ENCODE measurements around the gene IGF2.

Gene IGF2

GRCh38 chr11:2090172-2091111, 48.7 kb downstream of the IGF2 start:
- FAIRE-seq: no peak

GRCh38 chr11:2089536-2090165, 49.5 kb downstream of the IGF2 start:
- FAIRE-seq: peak; percentile 67

GRCh38 chr11:2088746-2089535, 50.2 kb downstream of the IGF2 start:
- no peak for FAIRE-seq

- no peak for FAIRE-seq
Observed at GRCh38 chr11:2088284-2088683, 50.9 kb downstream of the IGF2 start.

- no peak for FAIRE-seq
Observed at GRCh38 chr11:2086239-2087040, 52.7 kb downstream of the IGF2 start.

- FAIRE-seq: no peak
Observed at GRCh38 chr11:2085251-2086066, 53.7 kb downstream of the IGF2 start.

- no peak for FAIRE-seq
Observed at GRCh38 chr11:2084721-2085120, 54.5 kb downstream of the IGF2 start.
